ENCODE data around the gene TRDMT1.

TRDMT1 gene

DNA sequence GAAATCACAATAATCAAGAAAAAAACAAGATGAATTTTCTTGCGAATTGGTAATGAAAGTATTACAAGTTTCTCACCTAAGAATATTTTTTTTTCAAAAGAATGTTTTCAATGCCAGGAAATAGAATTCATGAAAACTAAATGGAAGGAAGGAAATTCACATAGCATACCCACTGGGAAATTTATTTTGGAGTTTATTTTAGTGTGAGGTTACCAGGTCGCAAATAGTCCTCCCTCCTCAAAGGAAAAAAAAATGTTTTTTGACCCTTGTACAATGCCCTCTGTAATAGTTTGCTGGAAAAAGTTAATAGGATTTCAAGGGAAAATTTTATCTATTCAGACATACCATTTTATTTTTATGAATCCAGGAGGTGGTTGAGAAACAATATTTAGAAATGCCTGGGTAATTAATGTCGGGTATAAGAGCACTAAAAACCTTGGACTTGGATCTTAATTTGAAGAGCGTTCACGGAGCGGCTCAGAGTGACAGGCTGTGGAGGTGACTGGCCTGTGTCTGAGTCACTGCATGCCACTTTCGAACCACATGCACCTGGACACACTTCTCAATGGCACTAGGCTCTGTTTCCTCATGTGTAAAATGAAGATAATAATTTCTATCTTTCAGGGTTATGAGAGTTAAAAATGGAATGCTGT lies 100.1 kb downstream of the TRDMT1 start:
- no peak for DNase-seq (ENCODE audit: low read depth in 3 of 3)

DNA sequence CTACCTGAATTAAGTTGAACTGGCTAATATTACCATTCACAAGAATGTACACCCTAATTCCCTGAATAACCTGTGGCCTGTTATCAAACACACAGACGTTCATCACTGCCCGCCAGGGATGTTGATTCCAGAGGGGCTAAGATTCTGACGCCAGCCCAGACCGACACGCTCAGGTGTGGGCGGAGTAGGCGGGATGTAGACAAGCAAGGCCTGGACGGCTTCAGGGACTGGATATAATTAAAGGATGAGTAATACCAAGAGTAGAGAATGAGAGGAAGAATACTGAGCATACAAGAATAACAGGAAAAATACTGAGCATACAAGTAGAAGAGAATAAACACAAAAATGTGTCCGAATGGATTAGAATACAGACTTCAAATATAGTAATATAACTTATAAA lies 100.9 kb downstream of the TRDMT1 start:
- no peak for DNase-seq (ENCODE audit: low read depth in 3 of 3)

DNA sequence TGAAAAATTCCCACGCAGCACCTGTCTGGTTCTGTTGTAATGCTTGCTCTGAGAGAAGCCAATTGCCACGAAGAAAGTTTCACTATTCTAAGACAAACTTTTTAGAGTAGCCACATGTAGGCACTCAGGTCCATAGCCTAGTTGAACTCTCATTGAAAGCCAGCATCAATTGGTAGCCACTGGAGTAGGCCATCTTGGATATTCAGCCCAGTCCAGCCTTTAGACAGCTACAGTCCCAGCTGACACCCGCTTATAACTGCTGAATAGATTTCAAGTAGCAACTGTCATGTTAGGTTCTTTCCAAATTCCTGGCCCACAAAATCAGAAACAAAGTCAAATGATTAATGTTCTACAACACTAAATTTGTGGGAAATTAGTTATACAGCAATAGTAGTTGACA lies 103.5 kb downstream of the TRDMT1 start:
- DNase-seq (ENCODE audit: low read depth in 3 of 3), result no peak

Data from stimulated activated CD4-positive, alpha-beta T cell treated with anti-CD3 and anti-CD28 coated beads, TNF-alpha, amount 100 ng/mL, for 48 hours (primary cell).